Measurements from ENCODE around the gene ZFP57. TPM values are rescaled to one million over a fixed set of nuclear protein-coding genes. Genes with fewer than 3 reads are reported as not detected.

Gene ZFP57
- total RNA-seq, 1 experiment from 2014 or later, result not detected

DNA sequence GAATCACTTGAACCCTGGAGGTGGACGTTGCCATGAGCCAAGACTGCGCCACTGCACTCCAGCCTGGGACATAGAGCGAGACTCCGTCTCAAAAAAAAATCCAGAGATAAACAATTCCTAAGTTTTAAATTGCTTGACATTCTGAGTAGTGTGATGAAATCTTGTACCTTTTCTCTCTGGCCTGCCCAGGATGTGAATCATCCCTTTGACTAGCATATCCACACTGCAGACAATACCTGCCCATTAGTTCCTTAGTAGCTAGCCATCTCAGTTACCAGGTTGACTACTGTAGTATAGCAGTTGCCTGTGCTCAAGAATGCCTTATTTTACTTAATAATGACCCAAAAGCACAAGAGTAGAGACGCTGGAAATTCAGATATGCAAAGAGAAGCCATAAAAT is 2.8 kb downstream of the ZFP57 start:
- intact Hi-C loops (cut with micrococcal nuclease; ENCODE audit: unreplicated experiment), result no loop called here
- no peak for TF ChIP-seq CTCF (IDR thresholded peaks at IDR 0.05; ENCODE audit: insufficient read depth in 1 of 2, low read depth in 1 of 2, low read length in 1 of 2, severe bottlenecking in 1 of 2, unreplicated experiment in 1 of 2)
- no peaks in the 10 kb centered on the region for H3K4me1 ChIP-seq
- DNase-seq, result no peak
- POLR2A ChIA-PET, result no interaction called here
- Mint-ChIP-seq H3K36me3 (ENCODE audit: insufficient read depth, unreplicated experiment) (no peaks in the 10 kb centered on the region), H3K27me3 (ENCODE audit: insufficient read depth, unreplicated experiment) (no peaks in the 10 kb centered on the region), H3K4me3 (ENCODE audit: unreplicated experiment) (no peak overlapping the region), H3K9me3 (ENCODE audit: unreplicated experiment) (no peaks in the 10 kb centered on the region), H3K27ac (ENCODE audit: unreplicated experiment) (no peak overlapping the region), H3K4me1 (ENCODE audit: low read depth, unreplicated experiment) (no peaks in the 10 kb centered on the region)
- no peaks in the 10 kb centered on the region for H3K9me3 ChIP-seq
- H3K36me3 ChIP-seq (ENCODE audit: control insufficient read depth, insufficient read depth, low read length), result no peaks in the 10 kb centered on the region
- H3K27me3 ChIP-seq (replicated peaks; ENCODE audit: control insufficient read depth, insufficient read depth, low read length), result no peaks in the 10 kb centered on the region
- no TSS peak for BruUV-seq (replicated peaks)
- H3K4me3 ChIP-seq (ENCODE audit: low read depth, low read length), result no peak overlapping the region
- CTCF ChIA-PET, result no interaction called here

- CTCF ChIA-PET, result interaction anchor here (0.7 to 0.9 kb wide), 2 partner anchors 27 to 29 kb away, joined by 3 to 4 read pairs; no protein-coding TSS in a partner anchor
- Mint-ChIP-seq H3K4me1 (ENCODE audit: low read depth, unreplicated experiment) (no peaks in the 10 kb centered on the region), H3K4me3 (ENCODE audit: unreplicated experiment) (no peak overlapping the region), H3K27me3 (ENCODE audit: insufficient read depth, unreplicated experiment) (peaks cover 3% of the 10 kb centered on the region), H3K27ac (ENCODE audit: unreplicated experiment) (no peak overlapping the region), H3K9me3 (ENCODE audit: unreplicated experiment) (no peaks in the 10 kb centered on the region), H3K36me3 (ENCODE audit: insufficient read depth, unreplicated experiment) (no peaks in the 10 kb centered on the region)
- Histone ChIP-seq H3K4me3 (ENCODE audit: low read depth, low read length) (no peak overlapping the region), H3K9me3 (no peaks in the 10 kb centered on the region), H3K4me1 (no peaks in the 10 kb centered on the region), H3K36me3 (ENCODE audit: control insufficient read depth, insufficient read depth, low read length) (no peaks in the 10 kb centered on the region), H3K27me3 (replicated peaks; ENCODE audit: control insufficient read depth, insufficient read depth, low read length) (no peaks in the 10 kb centered on the region)
- POLR2A ChIA-PET, result no interaction called here
- intact Hi-C loops (cut with micrococcal nuclease; ENCODE audit: unreplicated experiment), result no loop called here
- no TSS peak for BruUV-seq (replicated peaks)
- no peak for DNase-seq
- TF ChIP-seq CTCF (IDR thresholded peaks at IDR 0.05; ENCODE audit: insufficient read depth in 1 of 2, low read depth in 1 of 2, low read length in 1 of 2, severe bottlenecking in 1 of 2, unreplicated experiment in 1 of 2), result no peak
Observed at GRCh38 chr6:29676981-29677601, 3.9 kb downstream of the ZFP57 start.

DNA sequence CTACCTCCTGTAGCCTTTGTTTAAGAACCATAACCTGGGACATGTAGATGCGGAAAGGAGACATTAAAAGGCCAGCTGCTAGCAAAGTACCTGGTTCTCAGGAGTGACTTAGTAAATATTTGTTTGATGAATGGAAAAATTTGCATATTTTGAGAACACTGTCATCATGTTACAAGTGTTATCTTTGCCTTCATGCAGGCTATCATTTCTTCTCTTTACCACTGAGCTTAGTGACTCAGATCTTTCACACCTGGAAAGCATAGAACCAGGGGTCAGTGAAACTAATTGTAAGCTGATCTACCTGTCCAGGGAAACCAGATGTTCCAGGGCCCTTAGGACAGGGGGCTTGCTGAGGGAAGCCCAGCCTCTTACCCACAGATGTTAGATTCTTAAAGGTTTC is 5.4 kb downstream of the ZFP57 start:
- POLR2A ChIA-PET, result interaction anchor here (0.7 kb wide), 1 partner anchor 72 kb away, joined by 8 read pairs; no protein-coding TSS in a partner anchor
- no peak overlapping the region for H3K4me3 ChIP-seq (ENCODE audit: low read depth, low read length)
- H3K4me1 ChIP-seq, result no peaks in the 10 kb centered on the region
- no peaks in the 10 kb centered on the region for H3K36me3 ChIP-seq (ENCODE audit: control insufficient read depth, insufficient read depth, low read length)
- H3K27me3 ChIP-seq (replicated peaks; ENCODE audit: control insufficient read depth, insufficient read depth, low read length), result no peaks in the 10 kb centered on the region
- TF ChIP-seq CTCF (IDR thresholded peaks at IDR 0.05; ENCODE audit: insufficient read depth in 1 of 2, low read depth in 1 of 2, low read length in 1 of 2, severe bottlenecking in 1 of 2, unreplicated experiment in 1 of 2), result no peak
- DNase-seq, result no peak
- Mint-ChIP-seq H3K4me3 (ENCODE audit: unreplicated experiment) (no peak overlapping the region), H3K9me3 (ENCODE audit: unreplicated experiment) (no peaks in the 10 kb centered on the region), H3K36me3 (ENCODE audit: insufficient read depth, unreplicated experiment) (no peaks in the 10 kb centered on the region), H3K27me3 (ENCODE audit: insufficient read depth, unreplicated experiment) (peaks cover 6% of the 10 kb centered on the region), H3K4me1 (ENCODE audit: low read depth, unreplicated experiment) (no peaks in the 10 kb centered on the region), H3K27ac (ENCODE audit: unreplicated experiment) (no peak overlapping the region)
- BruUV-seq (replicated peaks), result no TSS peak
- CTCF ChIA-PET, result interaction anchor here (1.1 kb wide), 1 partner anchor 22 kb away, joined by 3 read pairs; no protein-coding TSS in a partner anchor
- H3K9me3 ChIP-seq, result no peaks in the 10 kb centered on the region
- intact Hi-C loops (cut with micrococcal nuclease; ENCODE audit: unreplicated experiment), result no loop called here

All from Caco-2 (cell line).